ENCODE results near the gene IL5RA.

Gene IL5RA

DNA sequence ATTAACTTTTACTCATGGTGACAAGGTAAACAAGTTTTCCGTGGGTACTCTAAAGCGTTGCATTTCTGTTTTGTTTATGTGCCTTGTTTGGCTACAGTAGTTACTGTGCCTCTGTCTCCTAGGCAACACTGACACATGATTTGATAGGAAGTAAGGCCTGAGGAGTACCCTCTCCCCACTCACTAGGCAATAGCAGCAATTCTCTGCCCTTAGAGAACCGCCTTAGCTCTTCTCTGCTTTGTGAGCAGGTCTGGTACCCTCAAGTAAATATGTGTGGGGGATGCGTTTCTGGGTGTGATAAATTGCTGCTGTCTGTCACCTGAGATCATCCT lies at the start of gene IL5RA:
Gene IL5RA (minus strand): TSS at position 76 of the 332 bp plus-strand sequence. CDS start 5,390 bp downstream, outside the sequence.
- DNase-seq = no peak

DNA sequence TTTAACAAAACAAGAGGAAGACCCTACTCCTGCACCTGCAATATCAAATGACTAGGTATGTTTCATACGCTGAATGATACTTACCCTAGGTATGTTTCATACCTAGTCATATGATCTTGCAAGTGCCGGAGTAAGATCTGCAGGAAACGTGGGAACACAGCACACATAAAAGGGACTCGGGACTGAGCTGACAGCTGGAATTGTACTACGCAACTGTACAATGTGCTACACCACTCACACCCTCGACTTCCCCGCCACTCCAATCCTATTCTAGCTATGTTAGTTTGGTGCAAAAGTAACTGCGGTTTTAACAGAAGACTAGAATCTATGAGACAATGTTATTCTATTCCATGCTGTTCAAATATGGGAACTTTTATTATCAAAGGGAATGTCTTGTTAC lies 47.3 kb upstream of the IL5RA start:
- no peak for DNase-seq

DNA sequence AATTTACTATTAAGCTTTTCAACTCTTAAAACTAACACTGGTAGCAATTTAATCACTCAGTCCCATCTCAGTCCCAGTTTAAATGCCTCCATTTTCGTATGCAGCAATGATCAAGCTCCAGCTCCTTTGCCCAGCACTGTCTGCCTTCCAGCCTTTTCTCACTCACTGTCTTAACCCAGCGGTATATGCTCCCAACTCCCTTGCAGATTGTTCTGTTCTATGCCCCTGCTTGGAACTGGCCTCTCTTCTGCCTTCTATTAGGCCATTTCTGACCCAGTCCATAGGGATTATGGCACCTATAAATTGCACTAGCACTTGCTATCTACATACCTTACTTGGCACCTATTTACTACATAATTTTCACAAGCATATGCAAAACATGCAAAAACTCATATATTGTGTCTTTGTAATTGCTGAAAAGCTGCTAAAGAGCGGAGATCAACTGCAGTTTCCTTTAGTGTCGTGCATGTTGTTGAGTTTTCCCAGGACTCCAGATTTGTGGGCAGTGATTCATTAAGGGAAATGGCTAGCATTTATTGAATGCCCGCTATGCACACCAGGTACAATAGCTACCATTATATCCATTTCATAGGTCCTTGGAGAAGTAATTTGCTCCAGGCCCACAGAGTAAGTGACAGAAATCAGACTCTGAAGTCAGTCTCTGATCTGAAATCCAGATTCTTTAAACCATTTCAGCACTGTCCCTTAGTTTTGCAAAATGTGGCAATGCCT lies 44.9 kb upstream of the IL5RA start:
- no peak for DNase-seq

DNA sequence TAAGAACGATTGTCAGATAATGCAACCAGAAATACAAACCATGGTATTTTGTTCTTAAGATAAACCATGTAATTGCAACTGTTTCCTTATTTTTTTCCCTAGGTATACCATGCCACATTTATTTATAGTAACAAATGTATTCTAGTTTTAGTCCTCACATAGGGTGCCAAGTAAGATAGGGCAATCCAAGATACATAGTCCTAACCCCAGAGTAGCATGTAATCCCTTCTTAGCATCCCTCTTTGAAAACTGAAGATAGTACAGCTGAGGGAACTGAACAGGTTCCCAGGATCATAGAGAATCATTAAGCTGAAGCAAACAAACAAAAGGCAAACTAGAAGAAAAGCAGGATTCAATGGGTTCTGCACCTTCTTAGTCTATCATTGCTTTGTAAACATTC lies 41.3 kb upstream of the IL5RA start:
- no peak for DNase-seq

- no peak for DNase-seq
Measured at GRCh38 chr3:3149560-3149959, 39.4 kb upstream of the IL5RA start.

DNA sequence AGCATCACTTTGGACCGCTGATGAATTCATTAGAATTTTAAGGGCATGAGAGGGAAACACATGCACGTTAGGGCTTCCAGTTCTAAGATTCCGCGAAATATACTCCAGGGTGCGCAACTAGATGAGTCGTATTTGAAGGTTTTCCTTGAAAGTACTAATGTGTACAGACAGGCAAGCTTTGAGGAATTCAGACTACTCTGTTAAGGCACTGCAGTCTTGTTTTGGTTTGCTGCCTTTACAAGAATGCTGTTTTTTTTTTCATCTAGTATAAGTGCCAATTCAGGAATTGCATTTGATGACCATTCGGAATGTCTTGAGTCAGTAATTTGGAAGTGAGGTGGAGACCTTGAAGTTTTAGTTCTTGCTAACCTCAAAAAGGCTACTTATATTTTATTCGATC lies 35.7 kb upstream of the IL5RA start:
- DNase-seq = no peak

DNA sequence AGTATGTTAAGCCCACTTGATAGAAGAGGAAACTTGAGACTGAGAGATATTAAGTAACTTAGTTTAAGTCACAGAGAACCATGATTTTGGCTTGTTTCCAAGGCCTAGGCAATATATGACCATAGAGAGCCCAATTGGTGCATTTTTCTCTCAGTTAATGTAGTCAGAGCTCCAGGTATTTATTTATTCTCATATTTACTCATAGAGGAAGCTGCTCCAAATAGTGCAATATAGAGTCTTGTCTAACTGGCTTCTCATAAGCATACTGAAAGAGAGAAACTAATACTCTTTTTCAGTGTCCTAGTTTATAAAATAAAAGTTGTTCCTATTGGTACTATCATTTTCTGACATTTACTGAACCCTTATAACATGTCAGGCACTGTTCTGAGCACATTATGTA lies 31.8 kb upstream of the IL5RA start:
- DNase-seq = no peak

GRCh38 chr3:3137526-3137925 lies 27.4 kb upstream of the IL5RA start:
- no peak for DNase-seq

DNA sequence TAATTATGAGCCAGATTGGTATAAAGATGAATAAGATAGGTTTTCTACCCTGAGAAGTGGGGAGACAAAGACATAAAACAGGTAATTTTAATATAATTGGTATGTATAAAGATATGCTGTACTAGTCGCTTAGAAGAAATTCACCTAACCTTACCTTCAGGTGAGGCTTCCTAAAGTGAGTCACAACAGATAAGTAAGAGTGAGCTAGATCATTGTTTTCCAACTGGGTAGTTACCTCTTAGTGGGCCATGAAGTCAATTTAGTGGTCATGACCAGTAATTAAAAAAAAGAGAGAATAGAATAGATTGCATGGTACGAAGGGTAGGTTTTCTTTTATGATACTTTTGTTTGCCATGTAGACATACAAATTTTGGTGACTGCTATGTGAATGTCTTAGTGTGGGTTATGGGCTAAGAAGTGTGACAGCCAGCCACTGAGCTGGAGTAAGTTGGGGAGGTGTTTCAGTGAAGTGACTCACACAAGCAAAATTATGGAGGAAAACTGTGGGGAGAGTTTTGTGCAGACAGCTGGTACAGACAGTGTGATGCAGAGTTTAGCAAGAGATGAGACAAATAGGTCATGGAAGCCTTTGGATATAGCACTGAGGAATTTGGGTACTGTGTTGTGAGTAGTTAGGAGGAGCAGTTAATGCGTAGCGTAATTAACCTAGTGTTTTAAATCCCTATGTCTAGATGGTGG lies 24.7 kb upstream of the IL5RA start:
- DNase-seq = peak; percentile 9

DNA sequence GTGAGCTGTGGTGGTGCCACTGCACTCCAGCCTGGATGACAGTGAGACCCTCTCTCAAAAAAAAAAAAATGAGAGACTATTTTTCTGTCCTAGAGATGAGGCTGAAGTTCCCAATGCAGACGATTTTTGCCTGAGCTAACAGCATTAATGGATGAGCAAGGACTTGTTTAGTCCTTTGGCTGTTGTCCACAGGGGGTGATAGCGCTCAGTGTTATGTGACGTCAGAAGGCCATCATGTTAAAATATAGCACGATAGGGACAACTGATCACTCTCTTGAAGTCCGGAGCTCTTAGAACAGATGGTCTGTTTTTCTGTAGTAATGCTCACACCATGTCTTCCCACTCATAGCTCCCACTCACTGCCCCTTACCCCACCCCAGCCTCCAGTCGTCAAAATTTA lies 23.3 kb upstream of the IL5RA start:
- DNase-seq = no peak

GRCh38 chr3:3129579-3129978 lies 19.4 kb upstream of the IL5RA start:
- no peak for DNase-seq

- peak; percentile 17 for DNase-seq
Measured at GRCh38 chr3:3127432-3128010, 17.3 kb upstream of the IL5RA start.

DNA sequence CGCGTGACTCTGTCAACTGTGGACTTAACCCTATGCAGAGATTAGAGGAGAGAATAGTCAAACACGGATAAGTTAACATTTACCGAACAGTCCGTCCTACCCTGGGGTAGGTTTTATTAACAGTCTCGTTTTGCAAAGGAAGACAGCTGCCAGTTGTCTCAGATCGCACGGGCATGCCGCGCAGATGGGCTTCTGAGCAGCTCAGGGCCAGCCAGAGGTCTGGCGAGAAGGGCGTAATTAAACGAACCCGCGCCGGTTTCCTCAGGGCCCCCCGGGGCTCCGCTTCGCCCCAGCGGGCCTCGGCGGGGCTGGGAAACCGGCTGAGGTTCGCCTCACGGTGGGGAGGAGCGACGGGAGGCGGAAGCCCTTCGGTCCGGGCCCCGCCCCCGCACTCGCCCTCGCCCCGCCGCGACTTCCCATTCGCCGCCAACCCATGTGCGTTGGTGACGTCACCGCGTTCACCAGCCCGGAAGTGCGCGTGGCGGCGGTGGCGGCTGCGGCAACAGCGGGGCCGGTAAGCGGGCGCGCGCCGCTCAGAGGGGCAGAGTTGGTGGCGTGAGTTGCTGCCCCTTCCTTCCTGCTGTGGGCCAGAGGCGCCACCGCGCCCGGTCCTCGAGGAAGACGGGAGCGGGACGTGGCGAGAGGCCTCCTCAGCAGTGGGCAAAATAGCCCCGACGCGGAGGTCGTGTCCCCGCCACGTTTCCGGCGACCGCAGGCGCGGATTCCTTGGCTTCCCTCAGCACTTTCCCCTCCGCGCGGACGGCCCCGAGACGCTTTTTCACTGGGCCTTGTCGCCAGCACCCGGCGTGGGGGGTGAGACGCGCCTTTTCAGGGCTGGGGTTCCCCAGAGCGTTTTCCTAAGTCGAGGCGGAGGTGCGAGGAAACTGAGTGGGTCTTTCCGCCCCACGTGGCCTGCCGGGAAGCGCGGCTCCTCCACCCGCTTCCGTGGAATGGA lies 16.6 kb upstream of the IL5RA start, which contains the start of gene TRNT1:
Gene TRNT1 (plus strand): TSS at position 464 of the 955 bp plus-strand sequence. CDS start 2,101 bp downstream, outside the sequence.
- DNase-seq = peak; percentile 91

DNA sequence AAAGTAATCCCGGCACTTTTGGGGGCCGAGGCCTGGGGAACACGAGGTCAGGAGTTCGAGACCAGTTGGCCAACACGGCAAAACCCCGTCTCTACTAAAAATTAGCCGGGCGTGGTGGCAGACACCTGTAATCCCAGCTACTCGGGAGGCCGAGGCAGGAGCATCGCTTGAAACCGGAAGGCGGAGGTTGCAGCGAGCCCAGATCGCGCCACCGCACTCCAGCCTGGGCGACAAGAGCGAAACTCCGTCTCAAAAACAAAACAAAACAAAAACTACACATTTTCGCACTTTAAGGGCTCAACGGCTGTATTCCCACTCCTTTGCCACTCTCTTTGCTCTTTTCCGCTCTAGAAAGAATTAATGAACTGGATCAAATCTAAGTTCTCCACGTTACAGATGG lies 15.8 kb upstream of the IL5RA start:
- DNase-seq = no peak

DNA sequence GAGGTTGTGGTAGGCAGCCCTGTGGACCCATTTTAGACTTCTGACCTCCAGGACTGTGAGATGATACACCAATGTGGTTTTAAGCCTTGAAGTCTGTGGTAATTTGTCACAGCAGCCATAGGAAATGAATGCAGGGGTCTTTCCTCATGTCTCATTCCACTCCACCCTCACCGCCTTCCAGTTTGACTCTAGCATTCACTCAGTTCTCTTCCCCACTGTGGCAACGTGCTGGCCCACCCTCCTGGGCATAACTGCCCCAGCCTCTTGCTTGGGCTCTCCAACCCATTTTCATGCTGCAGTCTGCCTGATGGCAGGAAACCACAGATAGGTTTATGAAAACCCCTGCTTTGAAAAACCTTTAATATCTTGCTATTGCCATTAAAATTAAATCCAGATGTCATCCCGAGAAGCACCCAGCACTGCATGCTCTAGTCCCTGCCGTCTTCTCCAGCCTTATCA lies 9.2 kb upstream of the IL5RA start:
- no peak for DNase-seq

DNA sequence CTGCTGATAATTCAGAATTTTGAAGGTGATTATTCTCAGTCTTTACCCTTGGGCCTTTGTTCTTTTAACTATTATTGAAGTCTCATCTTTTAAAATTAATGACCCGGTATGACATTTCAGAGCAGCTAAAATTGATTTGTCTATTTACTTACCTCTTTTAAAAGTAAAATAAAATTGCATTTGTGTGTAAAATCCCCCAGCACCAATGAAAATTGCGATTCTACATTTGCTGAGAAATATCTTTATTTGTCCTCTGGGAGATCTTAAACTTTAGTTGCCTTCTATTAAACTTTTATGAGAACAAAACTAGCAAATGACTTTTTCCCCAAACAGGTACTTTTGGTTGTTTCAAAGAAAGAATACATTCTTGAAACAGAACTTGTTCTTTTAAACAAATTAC lies 7.5 kb upstream of the IL5RA start:
- DNase-seq = no peak

GRCh38 chr3:3113042-3113709 lies 3.0 kb upstream of the IL5RA start:
- DNase-seq = no peak

GRCh38 chr3:3110749-3111361 lies 681 bp upstream of the IL5RA start:
- DNase-seq = no peak

GRCh38 chr3:3109407-3110298 lies 521 bp downstream of the IL5RA start:
- DNase-seq = no peak

- DNase-seq = no peak
Measured at GRCh38 chr3:3107858-3108257, 2.3 kb downstream of the IL5RA start.

DNA sequence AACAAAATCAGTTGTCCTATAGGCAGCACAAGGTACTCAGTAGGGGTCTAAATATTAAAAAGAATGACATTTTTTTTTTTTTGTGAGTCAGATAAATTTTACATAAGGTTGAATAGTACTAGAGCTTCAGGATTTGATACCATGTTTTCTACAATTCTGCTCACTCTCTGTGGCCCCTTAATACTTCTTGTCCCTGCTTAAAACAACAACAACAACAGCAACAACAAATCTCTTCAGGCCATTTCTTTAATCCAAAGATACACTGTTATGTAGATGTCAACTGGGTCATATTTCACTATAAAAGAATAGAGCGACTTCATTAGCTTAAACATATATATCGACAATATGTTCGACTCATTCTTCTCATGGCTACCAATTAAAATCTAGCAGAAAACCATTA lies 3.0 kb downstream of the IL5RA start:
- DNase-seq = no peak
